Measurements from ENCODE around the gene MIX23.

Gene MIX23

DNA sequence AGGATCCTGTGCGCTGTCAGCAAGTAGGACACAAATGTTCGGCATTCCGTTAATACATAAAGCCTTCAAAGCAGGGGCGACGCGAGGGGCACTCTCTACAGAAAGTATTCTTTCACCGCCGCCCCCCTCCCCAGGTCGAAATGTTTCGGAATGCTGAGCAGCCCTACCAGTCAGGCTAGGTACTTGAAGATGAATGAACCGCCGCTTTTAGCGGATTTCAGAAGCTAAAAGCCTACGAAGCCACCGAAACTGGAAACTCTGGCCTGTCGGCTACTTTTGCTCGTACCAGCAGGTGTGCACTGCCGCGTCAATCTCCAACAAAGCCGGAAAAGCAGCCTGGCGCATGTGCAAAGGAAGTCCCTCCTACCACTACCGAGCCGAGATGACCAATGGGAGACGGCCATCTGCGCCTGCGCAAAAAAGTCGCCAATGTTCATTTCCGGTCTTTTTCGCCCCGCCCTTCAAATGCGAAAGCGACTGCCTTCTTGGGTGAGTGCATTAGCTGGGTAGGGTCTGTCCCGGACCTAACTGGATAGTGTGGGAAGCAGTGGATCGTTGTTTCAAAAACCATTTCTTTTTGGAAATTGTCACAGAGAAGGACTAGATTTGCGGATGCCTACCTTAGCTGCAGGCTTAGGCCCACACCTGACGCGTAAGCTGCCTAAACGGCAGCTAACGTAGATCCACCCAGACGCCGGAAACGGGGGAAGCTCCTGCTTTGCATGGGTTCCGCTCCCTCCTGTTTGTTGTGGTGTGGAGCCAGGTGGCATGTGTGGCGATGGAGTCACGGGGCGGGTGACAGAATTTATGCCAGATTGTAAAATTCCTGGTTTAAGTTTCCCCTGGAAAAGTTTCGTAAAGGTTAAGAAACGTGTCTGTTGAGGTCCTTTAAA lies 33.0 kb upstream of the MIX23 start, which contains the start of gene WDR5B:
Gene WDR5B (minus strand): TSS at position 301 of the 893 bp plus-strand sequence. CDS start 534 bp downstream, outside the sequence.
- TF ChIP-seq, protein P1, sequence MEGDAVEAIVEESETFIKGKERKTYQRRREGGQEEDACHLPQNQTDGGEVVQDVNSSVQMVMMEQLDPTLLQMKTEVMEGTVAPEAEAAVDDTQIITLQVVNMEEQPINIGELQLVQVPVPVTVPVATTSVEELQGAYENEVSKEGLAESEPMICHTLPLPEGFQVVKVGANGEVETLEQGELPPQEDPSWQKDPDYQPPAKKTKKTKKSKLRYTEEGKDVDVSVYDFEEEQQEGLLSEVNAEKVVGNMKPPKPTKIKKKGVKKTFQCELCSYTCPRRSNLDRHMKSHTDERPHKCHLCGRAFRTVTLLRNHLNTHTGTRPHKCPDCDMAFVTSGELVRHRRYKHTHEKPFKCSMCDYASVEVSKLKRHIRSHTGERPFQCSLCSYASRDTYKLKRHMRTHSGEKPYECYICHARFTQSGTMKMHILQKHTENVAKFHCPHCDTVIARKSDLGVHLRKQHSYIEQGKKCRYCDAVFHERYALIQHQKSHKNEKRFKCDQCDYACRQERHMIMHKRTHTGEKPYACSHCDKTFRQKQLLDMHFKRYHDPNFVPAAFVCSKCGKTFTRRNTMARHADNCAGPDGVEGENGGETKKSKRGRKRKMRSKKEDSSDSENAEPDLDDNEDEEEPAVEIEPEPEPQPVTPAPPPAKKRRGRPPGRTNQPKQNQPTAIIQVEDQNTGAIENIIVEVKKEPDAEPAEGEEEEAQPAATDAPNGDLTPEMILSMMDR (IDR thresholded peaks at IDR 0.05; ENCODE audit: control extremely low read depth, extremely low read depth, low read depth, missing control alignments), result no peak
- DNase-seq (ENCODE audit: extremely low spot score), result peak; percentile 97
- ChIA-PET CTCF (interaction anchor here (1.0 to 3.0 kb wide), 8 partner anchors 11 to 314 kb away, joined by 3 to 14 read pairs (median 4); partner anchors contain the start of gene FAM162A), POLR2A (interaction anchor here (0.5 to 1.4 kb wide), 4 partner anchors 32 to 783 kb away, joined by 3 to 5 read pairs (median 4); partner anchors contain the start of gene FAM162A)

DNA sequence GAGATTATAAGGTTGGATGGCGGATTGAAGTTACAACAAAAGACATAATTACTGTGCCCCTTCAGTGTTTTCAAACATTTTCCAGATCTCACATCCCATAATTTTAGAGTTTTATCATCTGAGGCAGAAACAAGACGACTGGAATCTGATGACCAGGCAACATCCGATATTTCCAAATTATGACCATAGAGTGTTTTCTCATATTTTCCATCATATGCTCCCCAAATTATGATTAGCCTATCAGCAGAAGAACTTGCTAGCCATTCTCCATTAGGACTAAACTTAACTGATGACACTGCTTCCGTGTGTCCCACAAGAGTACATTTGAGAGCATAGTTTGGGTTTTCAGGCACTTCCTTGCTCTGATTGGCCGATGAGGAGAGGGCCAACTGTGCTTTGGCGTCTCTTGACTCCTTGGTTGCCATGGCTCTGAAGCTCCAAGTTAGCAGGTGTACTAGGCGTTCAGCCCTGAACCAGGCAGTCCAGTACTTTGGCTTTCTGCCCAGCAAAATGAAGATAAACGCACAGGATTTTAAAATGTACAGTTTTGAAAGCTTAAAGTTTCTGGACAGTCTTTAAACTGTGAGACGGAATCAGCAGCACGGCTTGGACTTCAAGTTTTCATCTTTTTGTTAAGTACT lies 32.2 kb upstream of the MIX23 start:
- ChIA-PET CTCF (interaction anchor here (1.3 to 3.0 kb wide), 6 partner anchors 18 to 314 kb away, joined by 3 to 14 read pairs (median 7); partner anchors contain the start of gene FAM162A), POLR2A (no interaction called here)
- TF ChIP-seq, protein P1 (IDR thresholded peaks at IDR 0.05; ENCODE audit: control extremely low read depth, extremely low read depth, low read depth, missing control alignments), result no peak
- DNase-seq (ENCODE audit: extremely low spot score), result peak; percentile 69

DNA sequence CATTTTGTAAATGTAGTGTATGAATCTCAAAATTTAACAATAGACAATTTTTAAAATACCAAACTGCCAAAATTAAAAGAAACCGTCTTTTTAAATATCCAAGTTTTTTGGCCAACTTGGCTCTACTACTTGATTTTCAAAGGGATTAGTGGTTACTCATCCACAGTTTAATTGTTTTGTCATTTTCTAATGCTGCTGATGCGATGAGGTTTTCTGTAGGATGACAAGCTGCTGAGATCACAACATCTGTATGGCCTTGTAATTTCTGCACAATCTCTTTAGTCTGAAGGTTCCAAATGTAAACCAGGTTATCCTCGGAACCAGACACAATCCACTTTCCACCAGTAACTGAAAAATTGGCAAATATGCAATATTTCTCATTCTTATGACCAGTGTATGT lies 31.4 kb upstream of the MIX23 start:
- ChIA-PET CTCF (interaction anchor here (1.4 to 3.0 kb wide), 2 partner anchors 21 to 30 kb away, joined by 4 to 14 read pairs; partner anchors contain the start of gene FAM162A), POLR2A (no interaction called here)
- TF ChIP-seq, protein P1 (IDR thresholded peaks at IDR 0.05; ENCODE audit: control extremely low read depth, extremely low read depth, low read depth, missing control alignments), result no peak
- no peak for DNase-seq (ENCODE audit: extremely low spot score)

DNA sequence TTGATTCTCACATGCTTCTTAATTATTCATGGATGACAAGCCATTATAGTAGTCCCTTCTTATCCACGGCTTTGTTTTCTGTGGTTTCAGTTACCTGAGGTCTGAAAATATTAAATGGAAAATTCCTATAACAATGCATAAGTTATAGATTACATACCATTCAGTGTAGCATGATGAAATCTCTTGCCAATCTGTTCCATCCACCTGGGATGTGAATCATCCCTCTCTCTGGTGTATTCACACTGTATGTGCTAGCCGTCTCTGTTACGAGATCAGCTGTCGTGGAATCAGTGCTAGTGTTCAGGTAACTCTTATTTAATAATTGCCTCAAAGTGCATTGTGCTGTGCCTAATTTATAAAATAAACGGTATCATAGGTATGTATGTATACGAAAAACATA lies 27.6 kb upstream of the MIX23 start:
- no peak for DNase-seq (ENCODE audit: extremely low spot score)
- ChIA-PET POLR2A (no interaction called here), CTCF (interaction anchor here (1.0 to 10.0 kb wide), 3 partner anchors 19 to 26 kb away, joined by 3 to 82 read pairs (median 25); partner anchors contain the start of gene FAM162A)
- TF ChIP-seq, protein P1 (IDR thresholded peaks at IDR 0.05; ENCODE audit: control extremely low read depth, extremely low read depth, low read depth, missing control alignments), result no peak

DNA sequence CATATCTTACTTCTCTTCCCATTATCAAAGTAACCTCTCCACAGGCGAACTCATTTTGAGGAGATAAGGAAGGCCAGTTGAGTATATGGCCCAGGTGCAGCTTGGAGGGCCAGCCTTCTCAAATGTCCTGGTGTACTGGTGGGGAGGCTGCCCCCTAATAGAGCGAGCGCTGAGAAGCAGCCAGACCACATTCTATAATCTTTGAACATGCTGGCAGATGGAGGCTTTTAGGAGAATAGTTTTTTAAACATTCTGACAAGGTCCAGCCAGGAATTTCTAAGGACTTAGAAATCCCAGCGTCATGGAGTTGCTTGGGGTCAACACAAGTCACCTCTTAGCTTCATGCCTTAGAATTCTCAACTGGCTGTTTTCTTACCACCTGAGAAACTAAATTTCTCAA lies 27.1 kb upstream of the MIX23 start:
- no peak for DNase-seq (ENCODE audit: extremely low spot score)
- TF ChIP-seq, protein P1 (IDR thresholded peaks at IDR 0.05; ENCODE audit: control extremely low read depth, extremely low read depth, low read depth, missing control alignments), result no peak
- CTCF ChIA-PET, result interaction anchor here (6.6 to 10.0 kb wide), 2 partner anchors 19 to 26 kb away, joined by 25 to 82 read pairs; partner anchors contain the start of gene FAM162A
- POLR2A ChIA-PET, result no interaction called here

DNA sequence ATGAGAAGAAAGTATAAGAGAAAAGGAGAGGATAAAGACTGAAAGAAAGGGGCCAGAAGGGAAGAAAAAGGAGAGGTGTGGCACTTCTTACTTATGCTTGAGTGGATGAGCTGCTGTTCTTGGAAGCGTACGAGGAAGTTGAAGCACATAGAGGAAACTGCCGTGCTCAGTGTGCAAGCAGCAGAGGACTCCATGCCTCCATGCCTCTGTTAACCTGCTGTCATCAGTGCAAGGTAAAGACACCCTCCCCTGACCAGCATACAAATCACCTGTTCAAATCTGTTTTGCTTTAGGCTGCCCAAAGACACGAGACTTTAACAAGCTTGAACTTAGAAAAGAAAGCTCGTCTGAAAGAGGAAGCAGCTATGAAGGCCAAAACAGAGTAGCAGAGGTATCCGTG lies 26.4 kb upstream of the MIX23 start:
- DNase-seq (ENCODE audit: extremely low spot score), result no peak
- ChIA-PET POLR2A (no interaction called here), CTCF (interaction anchor here (1.0 to 10.0 kb wide), 3 partner anchors 18 to 308 kb away, joined by 4 to 82 read pairs (median 25); partner anchors contain the start of gene FAM162A)
- TF ChIP-seq, protein P1 (IDR thresholded peaks at IDR 0.05; ENCODE audit: control extremely low read depth, extremely low read depth, low read depth, missing control alignments), result no peak
